HG02981 (cell line): ENCODE measurements around the gene DNAJC1.

Source experiments
- ATAC-seq: cut with Tn5 transposase; IDR thresholded peaks from one replicate; pipeline ENCODE4 v1.9.1; 2021; ENCODE audit warnings: mild to moderate bottlenecking, moderate library complexity; ENCODE audit not compliant: unreplicated experiment

Gene DNAJC1

DNA sequence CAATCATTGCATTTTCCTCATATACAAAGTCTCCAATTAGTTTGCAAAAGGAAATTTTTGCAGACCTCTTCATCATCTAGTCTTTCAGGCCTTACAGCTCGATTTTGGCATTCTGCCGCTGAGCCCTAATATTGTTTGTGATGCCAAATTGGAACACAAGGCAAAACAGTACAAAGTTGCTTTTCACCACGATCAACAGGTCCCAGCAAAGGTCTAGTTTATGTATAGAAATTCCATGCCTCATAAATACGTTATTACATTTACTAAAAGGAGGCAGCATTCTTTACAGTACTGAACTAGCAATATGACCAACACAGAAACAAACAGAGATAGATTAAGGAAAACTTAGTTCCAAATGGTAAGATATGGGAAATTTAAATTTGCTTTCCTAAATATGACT, 7.0 kb upstream of the DNAJC1 start:
- ATAC-seq, result no peak

GRCh38 chr10:22006379-22006884, 2.9 kb upstream of the DNAJC1 start:
- ATAC-seq, result no peak

- ATAC-seq, result no peak
Observed at GRCh38 chr10:22005763-22006162, 2.2 kb upstream of the DNAJC1 start.

- ATAC-seq, result peak; percentile 1
Observed at GRCh38 chr10:22003964-22004281, 393 bp upstream of the DNAJC1 start.

GRCh38 chr10:22002591-22003176, 846 bp downstream of the DNAJC1 start:
- peak; percentile 5 for ATAC-seq

DNA sequence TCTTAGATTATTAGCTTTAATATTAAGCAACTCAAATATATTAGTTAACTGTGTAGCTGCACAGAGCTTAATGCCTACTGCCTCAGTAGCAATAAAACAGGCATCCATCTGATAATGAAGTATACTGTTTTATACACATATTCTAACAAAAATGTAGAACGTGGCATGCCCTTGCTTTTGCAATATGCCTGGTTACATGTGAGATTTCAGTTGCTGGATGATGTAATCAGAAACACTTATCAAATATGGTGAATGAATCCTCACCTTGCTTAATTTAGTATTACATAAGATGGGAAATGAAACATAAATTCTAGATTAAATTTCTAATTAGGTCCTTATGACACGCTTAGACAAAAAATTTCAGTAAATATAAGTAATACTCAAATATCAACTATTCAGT, 8.0 kb downstream of the DNAJC1 start:
- ATAC-seq, result no peak

DNA sequence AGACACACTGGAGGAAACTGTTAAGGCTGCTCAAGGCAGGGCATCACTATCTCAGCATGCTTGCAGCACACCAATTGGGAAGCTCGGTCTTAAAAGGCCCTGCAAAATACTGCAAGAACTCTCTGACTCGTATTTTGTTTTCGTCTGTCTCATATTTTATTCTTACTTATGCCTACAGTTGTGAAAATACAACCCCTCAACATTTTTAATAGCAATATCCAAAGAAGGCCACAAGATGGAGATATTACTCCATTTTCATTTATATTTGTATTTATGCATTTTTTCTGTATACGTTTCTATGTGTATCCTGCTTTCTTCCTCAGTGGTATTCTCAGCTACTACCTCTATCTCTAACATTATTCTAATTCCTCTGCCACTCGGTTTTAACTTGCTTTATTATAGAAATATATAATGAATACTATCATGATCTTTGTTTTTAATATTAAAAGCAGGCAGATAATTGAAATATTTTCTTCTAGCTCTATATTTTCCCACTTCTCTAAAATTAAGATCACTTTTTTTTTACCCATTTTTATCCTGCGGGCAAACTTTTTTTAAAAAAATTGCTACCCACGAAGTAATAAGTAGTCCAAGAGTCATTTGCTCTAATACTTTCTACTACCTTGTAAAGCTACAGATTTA, 10.0 kb downstream of the DNAJC1 start:
- ATAC-seq, result no peak

DNA sequence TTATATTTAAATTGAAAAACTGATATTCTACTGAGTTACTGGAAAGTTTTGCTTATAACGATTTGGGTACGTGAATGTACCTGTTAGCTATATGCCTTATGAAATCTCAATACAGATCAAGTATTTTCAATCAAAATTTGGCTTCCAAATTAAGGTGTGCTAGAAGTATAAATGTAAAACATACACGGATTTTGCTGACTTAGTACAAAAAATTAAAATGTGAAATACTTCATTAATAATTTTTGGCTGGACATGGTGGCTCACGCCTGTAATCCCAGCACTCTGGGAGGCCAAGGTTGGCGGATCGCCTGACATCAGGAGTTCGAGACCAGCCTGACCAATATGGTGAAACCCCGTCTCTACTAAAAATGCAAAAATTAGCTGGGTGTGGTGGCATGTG, 11.7 kb downstream of the DNAJC1 start:
- no peak for ATAC-seq

DNA sequence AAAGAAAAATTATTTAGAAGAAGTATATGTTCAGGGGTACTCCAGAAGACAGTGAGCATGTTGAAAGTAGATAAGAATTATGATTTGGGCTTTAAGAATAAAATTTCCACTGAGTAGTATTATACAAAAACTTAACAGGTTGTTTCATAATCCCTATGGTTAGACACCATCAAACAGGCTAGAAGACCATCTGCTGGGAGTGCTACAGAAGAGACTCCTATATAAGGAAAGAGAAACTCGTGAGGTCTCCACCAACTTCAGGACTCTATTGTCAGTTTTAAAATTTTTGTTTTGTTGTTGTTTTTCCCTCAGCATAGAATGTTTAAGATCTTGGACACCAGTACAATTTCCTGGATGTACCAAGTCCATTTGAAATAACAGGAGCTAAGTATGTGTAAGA, 13.1 kb downstream of the DNAJC1 start:
- ATAC-seq, result no peak

DNA sequence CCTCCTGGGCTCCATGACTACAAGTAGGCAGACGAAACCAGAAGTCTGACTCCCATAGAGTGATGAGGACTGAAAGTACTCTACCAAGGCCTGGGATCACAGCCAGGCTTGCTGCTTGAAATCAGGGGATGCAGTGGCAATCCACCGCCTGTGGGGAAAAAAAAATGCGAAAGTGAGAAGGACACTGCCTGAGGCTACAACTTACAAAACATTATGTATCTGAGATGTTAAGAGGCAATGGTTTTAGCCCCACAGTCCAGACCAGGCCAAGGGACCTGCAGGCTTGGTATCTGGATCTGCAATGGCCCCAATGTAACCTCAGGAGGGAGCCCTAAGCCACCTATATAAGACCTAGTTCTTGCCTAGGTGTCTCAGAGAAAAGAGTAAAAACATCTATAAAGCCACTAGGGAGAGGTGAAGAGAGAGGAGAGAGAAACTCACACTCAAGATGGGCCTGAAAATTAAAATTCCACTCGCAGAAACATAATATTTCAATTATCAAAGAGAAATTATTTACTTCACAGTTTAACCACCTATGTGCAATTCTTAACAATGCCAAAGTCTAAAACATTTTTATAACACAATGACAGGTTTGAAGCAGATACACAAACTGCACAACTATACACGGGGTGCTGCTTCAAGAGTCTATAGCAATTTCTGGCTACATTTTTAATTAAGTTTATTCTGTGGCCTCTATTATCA, 13.9 kb downstream of the DNAJC1 start:
- ATAC-seq, result peak; percentile 88

GRCh38 chr10:21985541-21985940, 18.0 kb downstream of the DNAJC1 start:
- ATAC-seq, result no peak

GRCh38 chr10:21981118-21981517, 22.4 kb downstream of the DNAJC1 start:
- ATAC-seq, result no peak

GRCh38 chr10:21980691-21981090, 22.8 kb downstream of the DNAJC1 start:
- no peak for ATAC-seq

GRCh38 chr10:21978191-21978862, 25.2 kb downstream of the DNAJC1 start:
- ATAC-seq, result no peak

- ATAC-seq, result no peak
Observed at GRCh38 chr10:21976739-21977138, 26.8 kb downstream of the DNAJC1 start.

DNA sequence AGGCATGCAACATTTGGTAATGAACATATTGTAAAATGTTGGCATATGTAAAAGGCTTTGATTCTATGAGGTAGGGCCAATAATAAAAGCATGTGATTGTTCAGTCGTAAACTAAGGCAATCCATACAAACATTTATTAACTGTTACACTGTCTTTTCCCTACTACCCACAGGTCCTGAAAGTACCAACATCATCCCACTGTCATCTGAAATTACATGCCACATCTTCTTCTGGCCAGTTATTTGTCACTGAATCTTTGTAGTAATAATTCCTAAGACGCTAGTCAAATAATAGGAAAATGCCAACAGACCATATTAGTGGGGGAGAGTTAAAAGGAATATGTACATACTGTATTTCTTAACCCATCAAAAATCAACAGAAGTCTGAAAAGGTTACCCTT, 27.2 kb downstream of the DNAJC1 start:
- ATAC-seq, result no peak

DNA sequence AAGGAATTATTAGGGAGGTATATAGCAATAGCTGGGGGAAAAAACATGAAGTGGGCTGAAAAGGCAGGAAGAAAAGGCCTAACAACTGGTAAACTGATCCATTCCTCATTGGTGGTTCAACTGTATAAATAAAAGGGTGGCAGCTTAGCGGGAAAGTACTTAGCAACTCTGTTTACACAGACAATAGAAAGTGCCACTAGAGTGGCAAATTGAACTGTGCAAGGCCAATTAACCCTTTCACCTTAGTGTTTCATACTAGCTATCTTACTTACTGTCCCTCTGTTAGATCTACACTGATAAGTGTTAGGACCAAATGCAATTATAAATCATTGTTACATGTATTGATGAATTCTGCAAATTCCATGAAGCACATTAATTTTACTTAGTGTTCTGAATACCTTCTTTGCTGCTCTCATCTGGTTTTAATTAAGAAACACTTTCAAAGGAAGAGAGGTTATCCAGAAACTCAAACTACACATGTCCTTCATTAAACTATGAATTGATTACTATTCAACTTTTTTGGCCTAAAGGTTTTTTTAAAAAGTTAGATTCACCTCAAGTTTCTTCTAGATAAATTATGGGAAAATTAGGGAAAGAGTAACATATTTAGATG, 28.0 kb downstream of the DNAJC1 start:
- no peak for ATAC-seq

GRCh38 chr10:21972584-21972983, 30.9 kb downstream of the DNAJC1 start:
- no peak for ATAC-seq

- ATAC-seq, result no peak
Observed at GRCh38 chr10:21969326-21970287, 33.9 kb downstream of the DNAJC1 start.

DNA sequence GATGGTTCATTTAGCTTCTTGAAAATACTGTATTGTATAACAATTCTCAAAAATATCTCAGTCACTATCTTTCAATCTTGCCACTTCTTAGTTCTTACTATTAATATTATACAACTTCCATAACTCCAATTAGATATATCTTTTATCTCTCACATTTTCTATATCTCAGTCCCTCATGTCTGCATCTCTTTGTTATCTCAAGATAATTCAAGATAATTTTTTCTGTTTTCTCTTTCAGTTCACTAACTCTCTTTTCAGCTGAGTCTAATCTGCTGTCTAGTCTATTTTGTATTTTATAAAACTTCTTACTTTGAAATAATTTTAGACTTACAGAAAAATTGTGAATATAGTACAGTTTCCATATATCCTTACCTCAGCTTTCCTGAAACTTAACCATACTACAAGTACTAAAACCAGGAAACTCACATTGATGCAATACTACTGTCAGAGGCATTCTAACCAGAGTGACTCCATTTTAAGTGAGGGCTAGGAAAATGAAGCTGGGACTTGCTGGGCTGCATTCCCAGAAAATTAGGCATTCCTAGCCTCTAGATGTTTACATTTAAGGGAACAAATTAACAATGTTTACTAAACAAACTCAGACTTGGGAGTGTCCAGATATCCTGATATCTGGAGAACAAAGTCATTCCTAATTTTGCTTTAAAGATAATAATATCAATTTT, 38.4 kb downstream of the DNAJC1 start:
- ATAC-seq, result no peak
